Stimulated activated CD4-positive, alpha-beta T cell treated with anti-CD3 and anti-CD28 coated beads, Interleukin-15, amount 100 ng/mL, for 24 hours (primary cell): ENCODE results near the gene LRRC27.
A peak's percentile ranks its signal among the peaks of the same experiment; 100 is the strongest.
"Not testable (repeated sequence)": the region's sequence is repeated elsewhere in the genome, so short reads cannot be mapped to it uniquely, and the experiment has no call there.

ENCODE experiments used
- DNase-seq: peaks from one replicate; pipeline ENCODE4 v3.0.0-alpha.2; 2020

Gene LRRC27

DNA sequence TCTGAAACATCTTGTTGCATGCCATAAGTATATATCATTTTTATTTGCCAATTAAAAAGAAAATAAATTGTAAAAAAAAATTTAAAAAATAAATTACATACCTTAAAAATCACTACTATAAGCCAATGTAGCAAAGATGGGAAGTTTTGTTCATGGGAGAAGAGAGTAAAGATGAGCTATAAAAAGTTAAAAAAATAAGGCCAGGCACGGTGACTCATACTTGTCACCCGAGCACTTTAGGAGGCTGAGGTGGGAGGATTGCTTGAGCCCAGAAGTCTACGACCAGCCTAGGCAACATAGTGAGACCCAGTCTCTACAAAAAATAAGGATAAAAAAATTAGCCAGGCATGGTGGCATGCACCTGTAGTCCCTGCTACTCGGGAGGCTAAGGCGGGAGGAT lies 15.9 kb upstream of the LRRC27 start:
- no peak for DNase-seq

DNA sequence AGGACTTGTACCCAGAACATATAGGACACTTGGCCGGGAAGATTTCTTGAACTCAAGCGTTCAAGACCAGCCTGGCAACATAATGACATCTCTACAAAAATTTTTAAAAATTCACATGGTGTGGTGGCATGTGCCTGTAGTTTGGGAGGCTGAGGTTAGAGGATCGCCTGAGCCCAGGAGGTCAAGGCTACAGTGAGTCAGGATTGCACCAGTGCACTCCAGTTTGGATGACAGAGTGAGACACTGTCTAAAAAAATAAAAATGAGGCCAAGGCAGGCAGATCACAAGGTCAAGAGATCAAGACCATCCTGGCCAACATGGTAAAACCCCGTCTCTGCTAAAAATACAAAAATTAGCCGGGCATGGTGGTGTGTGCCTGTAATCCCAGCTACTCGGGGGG lies 14.5 kb upstream of the LRRC27 start:
- not testable (repeated sequence) for DNase-seq

DNA sequence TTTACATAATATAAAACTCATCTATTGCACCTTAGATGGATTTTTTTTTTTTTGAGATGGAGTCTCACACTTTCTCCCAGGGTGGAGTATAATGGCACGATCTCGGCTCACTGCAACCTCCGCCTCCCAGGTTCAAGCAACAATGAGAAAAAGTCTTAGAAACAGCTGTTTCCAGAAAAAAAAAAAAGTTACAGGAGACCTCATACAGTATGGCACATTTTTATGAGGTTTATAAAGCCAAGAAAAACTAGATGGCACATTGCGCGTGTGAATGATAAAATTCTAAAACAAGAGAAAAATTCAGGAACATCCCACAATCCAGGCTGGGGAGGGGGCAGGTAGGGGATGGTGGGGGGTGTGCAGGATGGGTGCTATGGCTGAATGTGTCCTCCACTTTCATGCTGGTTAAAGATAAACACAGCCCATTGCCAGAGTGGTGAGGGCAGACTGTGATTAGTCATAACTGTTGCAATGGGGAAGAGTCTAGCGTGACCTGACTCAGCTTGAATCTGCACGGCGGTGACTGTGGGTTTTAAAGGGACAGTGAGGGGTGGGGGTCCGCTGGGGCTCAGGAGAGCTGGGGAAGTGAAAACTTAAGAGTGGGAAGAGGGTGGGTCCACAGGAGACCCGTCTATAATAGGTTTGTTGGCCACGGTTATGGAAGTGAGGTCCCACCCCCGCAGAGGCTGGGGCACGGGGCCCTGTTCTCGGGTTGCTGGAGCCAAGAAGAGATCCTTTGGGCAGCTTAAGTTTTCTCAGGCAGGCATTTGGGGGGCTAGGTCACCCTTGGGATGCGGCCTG lies 11.9 kb upstream of the LRRC27 start:
- peak; percentile 57 for DNase-seq

DNA sequence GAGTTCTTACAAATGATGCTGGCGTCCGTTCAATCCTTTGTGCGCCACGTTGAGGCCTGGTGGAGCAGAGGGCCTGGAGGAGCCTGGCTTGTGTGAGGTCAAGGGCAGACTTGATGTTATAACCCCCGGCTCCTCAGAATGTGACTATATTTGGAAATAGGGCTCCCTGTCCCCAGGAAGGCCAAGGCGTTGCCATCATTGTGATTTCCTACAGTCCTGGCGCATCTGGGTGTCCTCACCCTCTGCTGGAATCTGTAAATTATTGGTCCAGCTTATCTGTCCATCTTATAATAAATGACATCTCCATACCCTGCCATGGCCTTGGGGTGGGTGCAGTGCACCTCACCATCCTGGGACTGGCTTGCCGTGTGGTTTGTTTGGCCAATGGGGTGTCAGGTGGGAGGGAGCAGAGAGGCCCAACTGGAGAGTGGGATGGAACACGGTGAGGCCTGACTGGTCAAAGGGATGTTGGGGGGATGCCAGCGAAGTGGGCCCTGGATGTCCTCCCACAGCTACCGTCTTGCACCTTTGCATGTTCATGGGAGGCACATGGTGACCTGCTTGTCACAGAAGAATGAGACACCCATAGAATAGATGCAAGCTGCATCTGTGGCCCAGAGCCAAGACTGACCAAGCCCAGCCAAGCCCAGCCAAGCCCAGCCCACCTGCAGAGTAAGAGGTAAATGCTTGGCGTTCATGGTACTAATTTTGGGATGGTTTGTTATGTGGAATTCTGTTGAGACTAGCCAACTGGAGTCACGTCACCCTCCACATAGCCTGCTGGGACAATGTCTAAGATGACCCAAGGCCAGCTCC lies 11.1 kb upstream of the LRRC27 start:
- no peak for DNase-seq

DNA sequence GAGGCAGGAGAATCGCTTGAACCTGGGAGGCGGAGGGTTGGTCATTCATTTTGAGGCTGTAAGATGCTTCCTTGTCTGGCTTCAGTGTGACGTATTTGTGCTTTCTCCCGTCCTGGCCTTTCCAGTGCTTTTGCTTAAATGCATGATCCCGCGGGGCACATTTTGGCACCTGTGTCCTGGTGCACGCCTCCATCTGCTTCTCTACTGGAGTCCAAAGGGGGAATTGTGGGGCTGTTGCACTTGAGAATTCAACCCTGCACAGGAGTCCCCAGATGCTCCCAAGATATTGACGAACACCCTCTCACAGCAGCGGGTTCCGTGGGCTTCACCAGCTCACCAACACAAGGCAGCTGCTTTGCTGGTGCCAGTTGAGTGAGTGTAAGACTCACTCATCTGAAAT lies 10.3 kb upstream of the LRRC27 start:
- no peak for DNase-seq

DNA sequence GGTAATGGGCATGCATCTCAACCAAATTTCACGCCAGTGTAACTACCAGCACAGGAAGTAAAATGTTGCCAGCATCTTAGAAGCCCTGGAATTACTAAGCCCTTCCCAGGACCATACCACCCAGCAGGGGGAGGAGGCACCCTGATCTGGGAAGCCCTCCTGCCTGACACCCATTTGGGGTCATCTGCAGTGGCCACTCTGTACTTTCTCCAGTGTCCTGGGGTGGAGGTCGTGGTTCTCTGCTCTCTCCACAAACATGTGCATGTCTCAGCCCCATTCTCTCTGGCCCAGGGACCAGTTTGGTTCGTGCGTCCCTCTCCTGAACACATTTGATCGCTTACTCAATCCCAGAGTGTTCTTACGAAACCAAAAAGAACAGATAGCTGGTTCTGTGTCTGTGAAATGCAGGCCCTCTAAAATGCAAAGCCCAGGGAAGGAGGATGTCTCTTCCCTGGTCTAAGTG lies 9.4 kb upstream of the LRRC27 start:
- no peak for DNase-seq

DNA sequence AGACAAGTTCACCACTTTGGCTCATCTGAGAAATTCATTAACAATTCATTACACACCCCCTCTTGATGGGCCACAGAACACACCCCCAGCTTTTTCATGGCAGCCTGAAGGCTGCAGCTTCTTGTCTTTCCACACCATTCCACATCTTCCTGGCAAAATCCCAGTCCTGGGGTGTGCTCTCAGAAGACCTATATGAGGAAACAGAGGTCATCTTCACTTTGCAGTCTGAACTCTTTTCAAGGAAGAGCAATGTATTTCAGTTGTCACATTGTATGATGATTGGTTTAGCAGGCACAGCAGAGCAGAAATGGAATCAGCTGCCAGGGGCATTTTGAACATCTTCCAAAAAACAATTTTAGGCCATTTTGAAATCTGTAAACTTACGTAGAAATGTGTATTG lies 7.8 kb upstream of the LRRC27 start:
- DNase-seq: no peak

DNA sequence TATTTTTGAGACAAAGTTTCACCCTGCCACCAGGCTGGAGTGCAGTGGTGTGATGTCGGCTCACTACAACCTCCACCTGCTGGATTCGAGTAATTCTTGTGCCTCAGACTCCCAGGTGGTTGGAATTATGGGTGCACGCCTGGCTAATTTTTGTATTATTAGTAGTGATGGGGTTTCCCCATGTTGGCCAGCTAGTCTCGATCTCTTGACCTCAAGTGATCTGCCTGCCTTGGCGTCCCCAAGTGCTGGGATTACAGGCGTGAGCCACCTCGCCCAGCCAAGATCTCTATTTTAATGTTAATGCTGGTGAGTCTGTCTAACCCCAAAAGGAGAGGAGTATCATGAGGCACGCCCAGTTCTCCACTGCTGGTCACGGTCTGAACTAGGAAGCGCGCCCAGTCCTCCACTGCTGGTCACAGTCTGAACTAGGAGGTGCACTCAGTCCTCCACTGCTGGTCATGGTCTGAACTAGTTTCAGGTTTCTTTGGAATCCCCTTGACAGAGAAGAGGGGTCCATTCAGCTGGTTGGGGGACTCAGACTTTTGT lies 5.6 kb upstream of the LRRC27 start:
- no peak for DNase-seq

DNA sequence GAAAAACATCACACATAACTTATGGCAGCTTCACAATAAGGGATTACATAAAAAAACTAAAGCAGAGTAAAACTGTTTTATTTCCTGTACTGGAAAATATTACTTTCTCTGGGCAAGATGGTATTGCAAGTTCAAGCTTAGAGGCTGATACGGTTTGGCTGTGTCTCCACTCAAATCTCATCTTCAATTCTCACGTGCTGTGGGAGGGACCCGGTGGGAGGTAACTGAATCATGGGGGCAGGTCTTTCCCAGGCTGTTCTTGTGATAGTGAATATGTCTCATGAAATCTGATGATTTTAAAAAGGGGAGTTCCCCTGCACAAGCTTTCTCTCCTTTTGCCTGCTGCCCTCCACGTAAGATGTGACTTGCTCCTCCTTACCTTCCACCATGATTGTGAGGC lies 5.1 kb upstream of the LRRC27 start:
- peak; percentile 70 for DNase-seq

DNA sequence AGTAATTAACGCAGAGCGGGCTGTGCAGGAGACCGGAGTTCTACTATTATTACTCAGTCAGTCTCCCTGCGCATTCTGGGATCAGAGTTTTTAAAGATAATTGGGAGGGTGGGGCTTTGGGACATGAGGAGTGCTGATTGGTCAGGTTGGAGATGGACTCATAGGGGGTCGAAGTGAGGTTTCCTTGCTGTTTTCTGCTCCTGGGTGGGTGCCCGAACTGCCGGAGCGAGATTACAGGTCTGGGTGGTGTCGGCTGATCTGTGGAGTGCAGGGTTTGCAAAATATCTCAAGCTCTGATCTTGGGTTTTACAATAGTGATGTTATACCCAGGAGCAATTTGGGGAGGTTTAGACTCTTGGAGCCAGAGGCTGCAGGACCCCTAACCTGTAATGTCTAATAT lies 3.9 kb upstream of the LRRC27 start:
- DNase-seq: no peak

DNA sequence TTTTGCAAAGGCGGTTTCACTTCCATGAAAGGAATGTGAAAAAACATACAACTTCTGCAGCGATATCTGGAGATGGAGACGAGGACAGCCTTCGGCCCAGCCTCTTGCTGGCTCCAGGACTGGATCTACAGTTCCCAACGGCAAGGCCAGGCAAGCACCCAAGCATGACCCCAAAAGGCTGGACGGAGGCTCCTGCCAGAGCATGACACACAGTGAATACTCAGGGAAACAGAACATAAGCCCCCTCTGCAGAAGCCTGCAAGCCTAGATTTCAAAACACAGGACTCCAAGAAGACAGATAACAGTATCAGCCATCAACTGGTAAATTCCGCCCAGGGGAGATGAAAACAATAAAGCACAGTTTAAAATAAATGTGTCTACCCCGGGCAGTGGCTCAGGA lies 3.3 kb upstream of the LRRC27 start:
- DNase-seq: no peak

DNA sequence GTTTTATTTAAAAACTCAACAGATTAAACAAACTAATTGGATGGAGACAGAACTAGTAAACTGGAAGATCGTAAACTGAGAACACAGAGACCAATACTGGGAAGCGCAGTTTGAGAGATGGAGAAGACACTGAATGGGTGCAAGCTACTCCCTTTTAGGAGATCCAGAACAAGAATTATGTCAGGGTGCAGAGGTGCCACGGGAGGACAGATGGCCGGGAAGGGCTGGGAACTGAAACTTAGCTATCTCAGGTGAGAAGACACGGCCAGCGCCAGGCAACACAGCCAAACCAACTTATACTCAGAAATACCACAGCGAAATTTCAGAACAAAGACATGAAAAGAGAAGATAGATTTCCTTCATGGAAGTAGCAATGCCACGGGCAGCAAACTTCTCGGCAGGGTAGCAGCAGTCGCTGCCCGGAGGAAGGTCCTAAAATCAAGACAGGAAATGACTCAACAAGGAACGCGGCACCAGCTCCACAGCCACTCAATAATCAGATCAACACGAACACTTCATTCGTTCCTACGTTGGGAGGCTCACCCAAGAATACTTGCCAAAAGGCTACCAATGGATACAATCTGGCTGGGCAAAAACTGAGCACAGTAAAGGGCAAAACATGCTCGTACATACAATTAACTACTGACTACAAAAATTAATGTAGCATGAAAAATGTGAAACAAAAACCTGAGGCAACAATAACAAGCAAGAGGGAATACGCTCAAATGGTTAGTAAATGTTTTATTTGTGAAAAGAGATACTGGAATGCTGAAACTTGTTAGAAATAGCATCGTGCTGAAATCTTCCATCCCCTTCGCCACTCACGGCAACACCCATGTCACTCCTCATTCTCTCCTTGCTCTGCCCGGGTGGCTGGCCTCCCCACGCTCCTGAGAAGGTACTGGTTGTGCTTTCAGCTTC lies 2.2 kb upstream of the LRRC27 start:
- peak; percentile 58 for DNase-seq

DNA sequence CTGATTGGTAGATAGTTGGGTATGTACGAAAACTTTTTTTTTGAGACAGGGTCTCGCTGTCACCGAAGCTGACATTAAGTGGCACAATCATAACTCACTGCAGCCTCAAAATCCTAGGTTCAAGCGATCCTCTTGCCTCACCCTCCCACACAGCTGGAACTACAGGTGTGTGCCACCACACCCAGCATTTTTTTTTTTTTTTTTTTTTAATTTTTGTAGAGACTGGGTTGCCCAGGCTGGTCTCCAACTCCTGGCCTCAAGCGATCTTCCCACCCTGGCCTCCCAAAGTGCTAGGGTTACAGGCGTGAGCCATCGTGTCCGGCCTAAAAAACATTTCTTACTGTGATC lies 1.5 kb upstream of the LRRC27 start:
- DNase-seq: no peak

DNA sequence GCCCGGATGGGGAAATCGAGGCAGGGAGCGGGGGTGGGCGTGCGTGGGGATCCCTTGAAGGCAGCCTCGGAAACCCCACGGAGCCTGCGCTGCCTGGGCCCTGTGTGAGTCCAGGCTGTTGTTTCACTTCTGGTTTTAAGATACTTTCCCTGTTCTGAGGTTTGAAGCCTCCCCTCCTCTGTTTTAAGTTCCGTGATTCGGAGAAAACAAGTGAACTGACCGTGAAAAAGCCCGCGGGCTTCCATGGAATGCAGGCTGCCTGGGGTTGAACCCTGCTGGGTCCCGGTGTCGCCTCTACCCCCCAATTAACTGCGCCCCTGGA lies 401 bp downstream of the LRRC27 start:
- no peak for DNase-seq

DNA sequence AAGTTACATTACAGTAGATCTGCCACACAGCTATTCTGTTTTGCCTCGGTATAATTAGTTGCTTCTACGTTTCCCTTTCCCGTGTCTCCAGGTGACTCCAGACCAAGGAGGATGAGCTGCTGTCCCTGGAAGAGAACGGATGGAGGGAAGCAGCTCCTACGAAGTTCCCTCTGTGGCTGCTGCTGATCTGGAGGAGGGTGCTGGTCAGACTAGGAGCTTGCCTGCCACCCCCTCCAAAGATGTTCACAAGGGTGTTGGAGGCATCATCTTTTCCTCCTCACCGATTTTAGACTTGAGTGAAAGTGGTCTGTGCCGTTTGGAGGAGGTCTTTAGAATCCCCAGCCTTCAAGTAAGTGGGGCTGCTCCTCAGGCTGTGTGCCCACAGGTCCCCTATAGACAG lies 1.4 kb downstream of the LRRC27 start:
- DNase-seq: no peak

DNA sequence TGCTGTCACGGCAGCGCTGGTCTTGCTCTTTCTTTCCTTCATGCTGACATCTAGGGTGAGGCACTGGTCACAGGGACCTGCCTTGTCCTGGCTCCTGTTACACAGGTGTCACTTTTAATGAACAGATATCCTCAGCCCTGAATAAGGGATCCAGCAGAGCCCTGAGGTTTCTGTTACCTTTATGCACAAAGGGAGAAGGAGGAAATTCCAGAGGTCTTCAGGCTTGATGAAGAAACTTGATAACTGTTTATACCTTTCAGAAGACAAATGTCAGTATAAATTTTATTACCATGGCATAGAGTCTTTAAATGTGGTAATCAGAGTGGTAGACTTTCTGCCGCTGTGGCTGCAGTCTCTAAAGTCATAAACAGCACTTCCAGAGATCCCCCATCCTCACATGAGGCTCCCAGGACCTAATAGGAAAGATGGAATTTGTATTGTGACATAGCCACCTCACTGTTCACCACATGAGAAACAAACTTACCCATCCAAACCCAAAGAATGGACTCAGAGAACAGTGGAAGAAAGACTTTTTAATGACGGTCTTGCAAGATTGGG lies 2.7 kb downstream of the LRRC27 start:
- DNase-seq: no peak

DNA sequence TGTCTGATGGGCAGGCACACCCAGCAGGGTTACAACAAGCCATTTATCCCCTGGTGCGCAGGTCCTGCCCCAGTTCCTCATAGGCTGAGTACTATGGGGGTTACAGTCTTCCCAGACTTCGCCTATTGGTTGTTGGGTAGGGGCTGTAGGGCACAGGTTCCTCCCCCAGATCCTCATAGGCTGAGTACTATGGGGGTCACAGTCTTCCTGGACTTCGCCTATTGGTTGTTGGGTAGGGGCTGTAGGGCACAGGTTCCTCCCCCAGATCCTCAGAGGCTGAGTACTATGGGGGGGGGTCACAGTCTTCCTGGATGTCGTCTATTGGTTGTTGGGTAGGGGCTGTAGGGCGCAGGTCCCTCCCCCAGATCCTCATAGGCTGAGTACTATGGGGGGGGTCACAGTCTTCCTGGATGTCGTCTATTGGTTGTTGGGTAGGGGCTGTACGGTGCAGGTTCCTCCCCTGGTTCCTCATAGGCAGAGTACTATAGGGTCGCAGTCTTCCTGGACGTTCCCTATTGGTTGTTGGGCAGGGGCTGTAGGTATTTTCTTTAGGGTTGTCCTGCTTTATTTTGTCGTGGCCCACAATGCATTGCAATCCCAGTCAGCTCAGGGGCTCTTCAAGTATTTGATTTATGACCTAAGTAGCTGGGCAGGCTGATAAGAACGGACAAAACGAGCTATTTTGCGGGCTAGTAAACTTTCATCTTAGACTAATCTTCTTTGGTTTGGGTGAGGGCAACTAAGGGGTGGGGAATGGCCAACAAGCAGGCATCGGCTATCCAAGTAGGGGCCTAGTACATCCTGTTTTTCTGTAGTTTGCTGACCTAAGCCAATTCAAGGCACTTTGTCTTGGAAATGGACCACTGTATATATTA lies 3.4 kb downstream of the LRRC27 start:
- DNase-seq: no peak

DNA sequence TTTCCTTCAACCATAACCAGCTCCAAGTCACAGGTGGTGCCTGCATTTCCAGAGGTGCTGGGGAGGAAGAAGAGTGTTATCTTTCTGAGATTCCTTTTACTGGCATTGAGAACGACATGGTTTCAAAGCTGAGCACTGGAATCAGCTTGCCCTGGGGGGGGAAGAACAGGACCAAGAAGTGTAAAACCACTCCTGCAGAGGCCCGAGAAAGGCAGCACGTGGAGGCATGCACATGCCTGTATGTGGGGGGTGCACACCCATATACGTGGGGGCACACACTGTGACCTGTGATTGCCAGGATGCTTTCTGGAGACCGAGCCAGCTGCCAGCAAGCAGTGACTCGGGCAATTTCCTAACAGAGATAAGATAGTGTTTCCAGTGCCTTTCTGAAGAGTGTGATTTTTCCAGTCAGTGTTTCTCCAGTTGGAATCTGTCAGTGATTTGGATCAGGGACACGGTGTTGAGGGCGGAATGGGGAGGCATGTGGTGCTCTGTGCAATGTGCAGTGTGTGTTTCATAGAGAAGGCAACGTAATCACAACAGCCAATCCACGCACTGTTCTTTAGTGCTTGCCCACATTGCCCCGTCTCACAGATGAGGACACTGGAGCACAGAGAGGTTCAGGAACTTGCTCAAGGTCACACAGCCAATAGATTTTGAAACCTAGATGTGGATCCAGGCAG lies 4.2 kb downstream of the LRRC27 start:
- DNase-seq: no peak

DNA sequence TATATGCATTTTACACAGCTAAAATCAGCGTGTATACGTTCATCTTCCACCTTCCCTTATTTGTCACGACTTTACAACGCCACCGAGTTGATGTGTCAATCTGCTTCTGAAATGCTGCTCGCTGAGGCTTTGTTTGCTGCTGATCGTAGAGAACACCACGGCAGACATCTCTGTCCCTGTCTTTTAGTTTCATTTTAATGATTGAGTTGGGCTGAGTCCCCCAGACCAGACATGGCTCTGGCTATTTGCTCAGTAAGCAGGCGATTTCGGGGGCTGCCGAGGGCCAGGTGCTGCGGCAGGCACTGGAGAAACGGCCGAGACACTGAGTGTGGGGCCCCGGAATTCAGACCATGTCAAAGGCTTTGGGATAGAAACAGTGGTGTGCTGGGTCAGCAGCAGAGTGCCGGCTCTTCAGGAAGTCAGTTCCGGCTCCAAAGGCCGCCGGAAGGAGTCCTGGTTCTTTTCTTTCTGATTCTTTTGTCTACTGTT lies 5.0 kb downstream of the LRRC27 start:
- peak; percentile 14 for DNase-seq

DNA sequence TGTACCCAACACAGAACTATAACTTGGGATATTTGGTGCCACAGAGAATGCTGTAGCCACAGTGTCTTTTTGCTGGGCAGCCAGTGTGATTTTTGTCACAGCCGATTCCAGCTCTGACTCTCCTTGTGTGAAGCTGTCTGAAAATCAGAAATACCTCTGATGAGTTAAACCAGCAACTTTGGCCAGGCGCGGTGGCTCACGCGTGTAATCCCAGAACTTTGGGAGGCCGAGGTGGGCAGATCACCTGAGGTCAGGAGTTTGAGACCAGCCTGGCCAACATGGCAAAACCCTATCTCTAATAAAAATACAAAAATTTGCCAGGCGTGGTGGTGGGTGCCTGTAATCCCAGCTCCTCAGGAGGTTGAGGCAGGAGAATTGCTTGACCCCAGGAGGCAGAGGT lies 5.9 kb downstream of the LRRC27 start:
- not testable (repeated sequence) for DNase-seq

DNA sequence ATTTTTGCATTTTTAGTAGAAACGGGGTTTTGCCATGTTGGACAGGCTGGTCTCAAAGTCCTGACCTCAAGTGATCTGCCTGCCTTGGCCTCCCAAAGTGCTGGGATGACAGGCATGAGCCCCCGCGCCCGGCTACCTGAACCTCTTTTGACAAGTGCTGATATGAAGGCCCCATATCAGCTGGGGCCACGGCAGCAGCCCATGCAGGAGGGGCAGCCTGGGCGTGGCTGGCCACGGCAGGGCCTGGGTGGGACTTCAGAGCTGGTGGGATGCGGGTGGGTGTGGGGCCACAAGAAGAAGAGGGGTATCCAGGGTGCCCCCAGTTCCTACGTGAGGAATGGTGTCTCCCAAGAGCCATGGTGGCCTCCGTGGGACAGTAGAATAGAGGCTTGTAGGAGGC lies 6.9 kb downstream of the LRRC27 start:
- no peak for DNase-seq
